Mesodermal cell (in vitro differentiated cells): ENCODE data around the gene PI16.
"Not testable (repeated sequence)": the region's sequence is repeated elsewhere in the genome, so short reads cannot be mapped to it uniquely, and the experiment has no call there.

Experiments used
- H3K27ac ChIP-seq: 2 replicates; pipeline ENCODE4 v1.7.0; 2013; ENCODE audit warnings: mild to moderate bottlenecking, low read depth, low read length, moderate library complexity; ENCODE audit not compliant: severe bottlenecking
- H3K36me3 ChIP-seq: 2 replicates; pipeline ENCODE4 v1.7.1; 2013; ENCODE audit warnings: mild to moderate bottlenecking, low read length, moderate library complexity; ENCODE audit not compliant: control insufficient read depth, insufficient read depth
- H3K4me1 ChIP-seq: one replicate; pipeline ENCODE4 v1.7.1; 2013; ENCODE audit warnings: mild to moderate bottlenecking, low read length; ENCODE audit not compliant: insufficient read depth, control insufficient read depth, poor library complexity, severe bottlenecking
- H3K4me3 ChIP-seq: 2 replicates; pipeline ENCODE4 v1.7.0; 2013; ENCODE audit warnings: low read length, control low read depth, mild to moderate bottlenecking; ENCODE audit not compliant: insufficient read depth, poor library complexity, severe bottlenecking; ENCODE audit errors: extremely low read depth
- H3K9me3 ChIP-seq: 2 replicates; pipeline ENCODE4 v1.7.1; 2013; ENCODE audit warnings: mild to moderate bottlenecking, low read length, moderate library complexity; ENCODE audit not compliant: control insufficient read depth
- WGBS, 2 experiments: methylation state at CpG; one replicate each; pipeline ENCODE4 v1.1.5; 2013; ENCODE audit warnings: missing lambda C conversion rate in 2 of 2; ENCODE audit not compliant: insufficient coverage in 2 of 2; 5-methylcytosine and 5-hydroxymethylcytosine counted together

Gene PI16

GRCh38 chr6:36985417-36985807, 30.9 kb downstream of the PI16 start:
- H3K36me3 ChIP-seq: peaks cover 36% of the 10 kb centered on the region
- H3K4me1 ChIP-seq: peaks cover 30% of the 10 kb centered on the region
- peak overlapping the region; percentile 89 for H3K27ac ChIP-seq
- H3K9me3 ChIP-seq: no peaks in the 10 kb centered on the region
- 0% methylated on average over 8 of the region's 15 CpGs for WGBS, 2 experiments
- peak overlapping the region; percentile 96 for H3K4me3 ChIP-seq

- WGBS, 2 experiments: 0% methylated on average over 91 to 94 of the region's 101 CpGs
- Histone ChIP-seq H3K27ac (peak within 1 kb of the TSS; percentile 89), H3K9me3 (no peaks in the 10 kb centered on the region), H3K4me1 (peaks cover 27% of the 10 kb centered on the region), H3K4me3 (peak within 1 kb of the TSS; percentile 96), H3K36me3 (peaks cover 29% of the 10 kb centered on the region)
Observed at GRCh38 chr6:36985808-36986703, 31.5 kb downstream of the PI16 start, which contains the start of gene MTCH1. Gene MTCH1, minus strand, starts transcription at chr6:36986196. Its CDS starts 23 bp downstream, at chr6:36986173.

- 14 to 19% methylated on average over 3 to 4 of the region's 8 CpGs for WGBS, 2 experiments
- Histone ChIP-seq H3K36me3 (peaks cover 23% of the 10 kb centered on the region), H3K4me1 (peaks cover 26% of the 10 kb centered on the region), H3K4me3 (peak overlapping the region; percentile 96), H3K9me3 (no peaks in the 10 kb centered on the region), H3K27ac (peak overlapping the region; percentile 89)
Observed at GRCh38 chr6:36986704-36987047, 32.1 kb downstream of the PI16 start.

GRCh38 chr6:36989264-36989663, 34.7 kb downstream of the PI16 start:
- 82 to 86% methylated on average over 5 of the region's 6 CpGs for WGBS, 2 experiments
- no peaks in the 10 kb centered on the region for H3K36me3 ChIP-seq
- H3K4me3 ChIP-seq: no peak overlapping the region
- no peaks in the 10 kb centered on the region for H3K9me3 ChIP-seq
- H3K4me1 ChIP-seq: peaks cover 4% of the 10 kb centered on the region
- no peak overlapping the region for H3K27ac ChIP-seq

- WGBS, 2 experiments: 80 to 82% methylated on average over 2 of the region's 2 CpGs
- H3K27ac ChIP-seq, H3K36me3 ChIP-seq, H3K4me3 ChIP-seq, H3K4me1 ChIP-seq, H3K9me3 ChIP-seq: not testable (repeated sequence)
Observed at GRCh38 chr6:36990401-36990800, 35.9 kb downstream of the PI16 start.

- no peaks in the 10 kb centered on the region for H3K36me3 ChIP-seq
- H3K27ac ChIP-seq: no peak overlapping the region
- no peak overlapping the region for H3K4me3 ChIP-seq
- WGBS, 2 experiments: 84 to 87% methylated on average over 12 to 14 of the region's 18 CpGs
- no peaks in the 10 kb centered on the region for H3K4me1 ChIP-seq
- H3K9me3 ChIP-seq: no peaks in the 10 kb centered on the region
Observed at GRCh38 chr6:36997811-36998722, 43.5 kb downstream of the PI16 start.

GRCh38 chr6:36998723-36999038, 44.1 kb downstream of the PI16 start:
- no peaks in the 10 kb centered on the region for H3K9me3 ChIP-seq
- WGBS, 2 experiments: 85 to 87% methylated on average over 4 to 6 of the region's 8 CpGs
- H3K27ac ChIP-seq: no peak overlapping the region
- H3K36me3 ChIP-seq: no peaks in the 10 kb centered on the region
- H3K4me1 ChIP-seq: no peaks in the 10 kb centered on the region
- H3K4me3 ChIP-seq: no peak overlapping the region

GRCh38 chr6:36999061-36999750, 44.7 kb downstream of the PI16 start:
- H3K9me3 ChIP-seq: no peaks in the 10 kb centered on the region
- no peak overlapping the region for H3K27ac ChIP-seq
- no peaks in the 10 kb centered on the region for H3K4me1 ChIP-seq
- 67 to 89% methylated on average over 6 to 10 of the region's 15 CpGs for WGBS, 2 experiments
- H3K4me3 ChIP-seq: no peak overlapping the region
- H3K36me3 ChIP-seq: no peaks in the 10 kb centered on the region

GRCh38 chr6:36999751-37000125, 45.2 kb downstream of the PI16 start:
- 92% methylated on average over 3 of the region's 4 CpGs; no CpG with 5 or more reads in 1 of the 2 experiments for WGBS, 2 experiments
- Histone ChIP-seq H3K27ac (no peak overlapping the region), H3K4me3 (no peak overlapping the region)

More at GRCh38 chr6:36999751-37000125, 45.2 kb downstream of the PI16 start:
- H3K4me1 ChIP-seq: no peaks in the 10 kb centered on the region
- no peaks in the 10 kb centered on the region for H3K9me3 ChIP-seq
- no peaks in the 10 kb centered on the region for H3K36me3 ChIP-seq
